Stimulated activated CD4-positive, alpha-beta T cell treated with anti-CD3 and anti-CD28 coated beads, TNF-alpha, amount 100 ng/mL, for 24 hours (primary cell): ENCODE measurements around the gene RHPN2.
"Not testable (repeated sequence)": the region's sequence is repeated elsewhere in the genome, so short reads cannot be mapped to it uniquely, and the experiment has no call there.

ENCODE experiments used
- DNase-seq, 3 experiments: peaks; one replicate each; pipeline ENCODE4 v3.0.0-alpha.2; 2020; ENCODE audit warnings: low read depth in 3 of 3

The RHPN2 gene

DNA sequence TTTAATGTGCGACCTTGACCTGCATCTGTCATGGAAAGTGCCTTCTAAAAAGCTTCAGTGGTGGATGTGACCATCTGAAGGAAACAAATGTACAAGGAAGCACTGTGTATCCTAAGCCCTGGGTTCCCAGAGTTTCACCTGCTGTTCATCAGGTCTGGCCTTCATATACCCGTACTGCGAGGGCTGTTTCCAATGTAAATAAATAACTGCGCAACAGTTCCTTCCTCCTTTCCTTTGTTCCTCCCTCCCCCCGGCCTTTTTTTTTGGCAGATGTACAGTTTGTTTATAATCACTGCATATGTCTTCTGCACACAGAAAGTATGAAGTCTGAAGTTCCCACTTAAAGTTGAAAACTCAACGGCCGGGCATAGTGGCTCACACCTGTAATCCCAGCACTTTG is 87.4 kb downstream of the RHPN2 start:
- no peak for DNase-seq

DNA sequence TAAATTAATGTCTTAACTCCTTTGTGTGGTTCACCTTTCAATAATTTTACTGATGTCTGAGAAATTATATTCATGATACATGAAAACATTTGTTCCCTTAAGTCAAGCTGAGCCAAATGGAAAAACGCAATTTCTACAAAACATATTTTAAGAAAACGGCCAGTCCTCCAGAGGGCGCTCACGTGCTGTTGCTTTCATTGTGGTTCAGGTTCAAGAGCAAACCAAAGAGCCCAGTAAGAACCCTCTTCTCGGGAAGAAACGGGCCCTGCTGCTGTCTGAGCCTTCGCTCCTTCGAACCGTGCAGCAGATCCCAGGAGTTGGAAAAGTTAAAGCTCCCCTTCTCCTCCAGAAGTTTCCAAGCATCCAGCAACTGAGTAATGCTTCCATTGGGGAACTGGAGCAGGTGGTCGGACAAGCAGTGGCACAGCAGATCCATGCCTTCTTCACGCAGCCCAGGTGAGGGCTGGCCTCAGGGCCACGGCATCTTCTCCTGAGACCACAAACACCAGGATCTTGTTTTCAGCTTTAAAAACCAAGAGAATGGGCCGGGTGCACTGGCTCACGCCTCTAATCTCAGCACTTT is 88.4 kb downstream of the RHPN2 start:
- DNase-seq = peak; percentile 23 to 68 (median 34)

DNA sequence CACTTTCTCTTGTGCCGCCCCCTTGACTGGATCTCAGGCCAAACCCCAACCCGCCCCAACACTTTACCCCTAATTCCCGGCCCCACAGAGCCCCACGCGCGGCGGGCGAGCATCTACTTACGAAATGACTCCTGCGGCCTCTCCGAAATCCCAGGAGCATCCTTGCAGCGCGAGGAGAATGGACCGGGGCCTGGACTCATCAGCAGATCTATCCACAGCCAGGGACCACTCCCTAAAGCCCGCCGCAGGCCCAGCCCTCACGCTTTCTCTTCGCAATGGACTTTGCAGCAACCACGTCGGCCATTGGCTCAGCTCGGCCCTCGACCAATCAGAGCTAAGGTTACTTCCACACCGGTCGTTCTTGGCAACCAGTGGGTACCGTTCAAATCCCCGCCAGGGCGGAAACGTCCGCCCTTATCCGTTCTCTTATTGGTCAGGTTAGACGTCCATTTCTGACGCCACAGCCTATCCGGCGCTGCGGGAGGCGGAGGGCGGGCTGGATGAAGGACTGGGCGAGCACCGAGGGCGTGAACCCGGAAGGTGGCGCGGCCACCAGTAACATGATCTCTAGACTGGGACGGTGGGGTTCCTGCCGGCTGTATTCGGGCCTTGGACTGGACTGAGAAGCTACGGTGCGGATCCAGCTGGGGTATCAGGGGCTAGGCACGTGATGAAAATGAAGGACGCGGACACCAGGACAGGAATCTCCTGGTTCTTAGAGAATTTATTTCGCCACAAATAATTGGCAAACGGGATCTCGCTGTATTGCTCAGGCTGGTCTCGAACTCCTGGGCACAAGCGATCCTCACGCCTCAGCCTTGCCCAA is 92.8 kb downstream of the RHPN2 start, which contains the start of the genes CEP89 and FAAP24:
Gene CEP89 (minus strand): TSS at position 244 of the 826 bp plus-strand sequence. CDS start 84 bp downstream, at position 160.
Gene FAAP24 (plus strand): TSS at position 528 of the 826 bp plus-strand sequence. CDS start 955 bp downstream, outside the sequence.
- peak; percentile 95 to 98 (median 97) for DNase-seq

DNA sequence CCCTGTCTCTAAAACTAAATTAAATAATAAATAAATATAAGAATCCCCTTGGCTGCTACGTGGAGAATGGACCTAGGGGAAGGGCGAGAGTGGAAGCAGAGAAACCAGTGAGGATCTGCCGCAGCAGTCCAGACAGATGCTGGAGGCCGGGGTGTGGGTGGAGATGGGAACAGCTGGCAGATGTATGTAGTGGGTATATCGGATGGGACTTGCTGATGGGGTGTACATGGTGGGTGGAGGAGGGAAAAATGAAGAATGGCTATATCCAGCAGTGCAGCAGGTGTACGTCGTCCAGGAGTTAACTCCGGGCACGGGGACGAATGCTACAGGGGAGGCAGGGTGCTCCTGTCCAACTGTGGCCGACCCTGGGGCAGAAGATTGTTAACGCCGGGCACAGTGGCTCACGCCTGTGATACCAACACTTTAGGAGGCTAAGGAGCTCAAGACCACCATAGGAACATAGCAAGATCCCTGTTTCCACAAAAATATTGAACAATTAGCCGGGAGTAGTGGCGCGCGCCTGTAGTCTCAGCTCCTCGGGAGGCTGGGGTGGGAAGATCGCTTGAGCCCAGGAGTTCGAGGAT is 93.6 kb downstream of the RHPN2 start:
- DNase-seq = no peak

DNA sequence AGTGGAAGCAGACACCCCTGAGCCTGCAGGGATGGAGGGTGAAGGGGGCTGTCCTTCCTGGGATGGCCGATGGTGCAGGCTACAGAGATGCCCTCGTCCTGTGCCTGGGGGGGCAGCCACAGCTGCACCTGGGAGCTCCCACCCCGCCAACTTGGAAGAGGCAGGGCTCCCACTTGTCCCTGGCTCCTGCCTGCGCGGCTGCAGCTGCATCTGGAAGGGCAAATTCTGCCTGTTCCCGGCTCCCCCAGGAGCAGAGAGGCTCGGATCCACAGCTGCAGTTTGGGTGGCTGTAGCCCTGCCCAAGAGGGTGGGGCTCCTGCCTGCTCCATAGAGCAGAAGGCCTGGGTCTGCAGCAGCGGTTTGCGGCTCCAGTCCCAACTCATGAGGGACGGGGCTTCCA is 95.1 kb downstream of the RHPN2 start:
- DNase-seq = no peak

DNA sequence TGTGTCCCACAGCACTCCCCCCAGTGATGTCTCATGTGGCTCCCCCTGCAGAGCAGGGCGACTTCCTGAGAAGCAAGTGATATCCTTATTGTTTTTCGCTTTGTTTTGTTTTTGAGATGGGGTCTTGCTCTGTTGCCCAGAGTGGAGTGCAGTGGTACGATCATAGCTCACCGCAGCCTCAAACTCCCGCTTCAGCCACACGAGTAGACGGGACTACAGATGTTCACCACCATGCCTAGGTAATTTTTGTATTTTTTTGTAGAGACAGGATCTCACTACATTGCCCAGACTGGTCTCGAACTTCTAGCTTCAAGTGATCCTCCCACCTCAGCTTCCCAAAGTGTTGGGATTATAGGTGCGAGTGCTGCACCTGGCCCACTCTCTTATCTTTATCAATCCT is 97.9 kb downstream of the RHPN2 start:
- DNase-seq = no peak

DNA sequence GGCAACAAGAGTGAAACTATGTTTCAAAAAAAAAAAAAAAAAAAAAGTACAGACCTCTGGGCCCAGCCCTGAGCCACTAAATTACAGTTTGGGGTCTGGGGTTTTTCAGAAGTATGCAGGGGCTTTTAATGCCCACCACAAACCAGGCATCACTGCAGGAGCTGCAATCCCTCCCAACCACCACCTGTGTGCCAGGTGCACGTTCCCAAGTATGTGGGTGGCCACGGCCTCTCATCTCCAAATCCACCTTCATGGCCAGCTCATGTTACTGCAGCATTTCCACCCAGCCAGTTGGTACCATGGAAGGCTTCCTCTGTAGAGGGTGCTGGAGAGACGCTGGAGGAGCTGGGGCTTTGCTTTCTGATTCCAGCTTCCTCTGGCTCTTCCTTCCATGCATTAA is 119.4 kb downstream of the RHPN2 start:
- no peak for DNase-seq

DNA sequence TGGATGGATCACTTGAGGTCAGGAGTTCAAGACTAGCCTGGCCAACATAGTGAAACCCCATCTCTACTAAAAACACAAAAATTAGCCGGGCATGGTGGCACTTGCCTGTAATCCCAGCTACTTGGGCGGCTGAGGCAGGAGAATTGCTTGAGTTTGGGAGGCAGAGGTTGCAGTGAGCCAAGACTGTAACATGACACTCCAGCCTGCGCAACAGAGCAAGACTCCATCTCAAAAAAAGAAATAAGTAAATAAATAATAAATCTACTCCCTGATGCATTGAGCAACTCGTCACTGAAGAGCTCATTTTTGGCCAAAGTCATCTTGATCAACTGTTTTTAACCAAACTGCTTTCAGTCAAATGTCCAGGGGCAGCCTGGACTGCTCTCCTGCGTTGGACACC is 123.4 kb downstream of the RHPN2 start:
- DNase-seq = not testable (repeated sequence)

DNA sequence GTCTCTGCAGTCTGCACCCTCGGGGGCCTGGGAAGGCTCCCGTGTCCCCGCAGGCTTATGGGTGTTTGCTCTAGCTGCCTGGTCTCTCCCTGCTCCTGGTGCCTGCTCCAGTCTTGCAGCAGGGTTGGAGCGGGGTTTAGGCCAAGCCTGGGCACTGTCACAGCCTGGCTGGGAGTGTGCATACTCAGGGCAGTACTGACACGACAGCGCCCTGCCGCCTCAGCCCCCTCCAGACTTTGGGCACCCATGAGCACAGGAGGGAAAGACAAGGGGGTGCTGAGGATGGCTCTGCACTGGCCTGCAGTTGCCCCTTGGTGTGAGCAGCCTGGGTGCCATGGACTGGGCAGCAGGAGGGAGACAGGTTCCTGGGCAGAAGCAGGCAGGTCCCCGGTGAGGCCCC is 128.6 kb downstream of the RHPN2 start:
- DNase-seq = no peak

DNA sequence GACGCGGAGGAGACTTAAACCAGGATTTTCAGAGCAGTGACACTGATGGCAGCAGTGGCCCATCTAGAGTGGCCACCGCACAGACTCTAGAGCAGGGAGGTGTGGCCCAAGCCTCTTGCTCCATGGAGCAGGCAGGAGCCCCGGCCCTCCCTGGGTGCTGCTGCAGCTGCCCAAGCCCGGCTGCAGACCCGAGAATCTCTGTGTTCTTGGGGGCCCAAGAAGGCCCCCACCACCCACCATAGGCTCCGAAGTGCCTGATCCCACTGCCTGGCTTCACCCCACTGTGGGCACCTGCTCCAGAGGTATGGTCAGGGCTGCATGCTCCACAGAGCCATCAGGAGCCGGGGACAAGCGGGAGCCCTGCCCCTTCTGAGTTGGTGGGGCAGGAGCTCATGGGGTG is 129.1 kb downstream of the RHPN2 start:
- DNase-seq = no peak

DNA sequence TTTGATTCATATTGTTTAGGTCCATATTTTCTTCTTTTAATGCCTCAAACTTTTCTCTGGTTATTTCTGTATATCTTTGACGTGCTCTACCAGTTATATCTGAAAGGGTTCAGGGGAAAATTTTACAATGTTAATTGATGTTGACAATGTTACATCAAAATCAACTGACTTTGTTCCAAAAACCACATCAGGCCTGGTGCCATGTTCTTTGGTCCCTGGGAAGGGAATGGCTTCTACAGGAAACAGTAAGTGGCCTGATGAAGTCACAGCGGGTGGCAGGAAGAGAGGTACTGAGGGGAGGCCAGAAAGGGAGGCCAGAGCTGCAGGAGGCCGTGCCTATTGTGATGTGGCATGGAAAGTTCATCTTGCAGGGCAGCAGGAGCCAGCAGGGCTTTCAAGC is 131.1 kb downstream of the RHPN2 start:
- DNase-seq = no peak

DNA sequence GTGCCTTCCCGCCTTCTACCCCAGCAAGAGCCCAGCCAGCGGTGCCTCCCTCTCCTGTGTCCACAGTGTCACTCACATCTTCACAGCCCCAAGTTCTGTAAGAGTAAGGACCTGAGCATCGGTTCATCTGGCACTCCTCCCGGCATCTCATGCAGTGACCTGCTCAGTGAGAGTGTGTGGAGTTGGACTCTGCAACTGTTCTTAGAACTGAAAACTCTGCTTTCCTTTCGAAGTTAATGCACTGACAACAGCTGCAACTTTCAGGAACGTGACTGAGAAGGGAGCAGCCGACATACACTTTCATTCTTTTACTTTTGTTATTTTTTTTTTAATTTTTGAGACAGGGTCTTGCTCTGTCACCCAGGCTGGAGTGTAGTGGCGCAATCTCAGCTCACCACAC is 134.1 kb downstream of the RHPN2 start:
- no peak for DNase-seq

DNA sequence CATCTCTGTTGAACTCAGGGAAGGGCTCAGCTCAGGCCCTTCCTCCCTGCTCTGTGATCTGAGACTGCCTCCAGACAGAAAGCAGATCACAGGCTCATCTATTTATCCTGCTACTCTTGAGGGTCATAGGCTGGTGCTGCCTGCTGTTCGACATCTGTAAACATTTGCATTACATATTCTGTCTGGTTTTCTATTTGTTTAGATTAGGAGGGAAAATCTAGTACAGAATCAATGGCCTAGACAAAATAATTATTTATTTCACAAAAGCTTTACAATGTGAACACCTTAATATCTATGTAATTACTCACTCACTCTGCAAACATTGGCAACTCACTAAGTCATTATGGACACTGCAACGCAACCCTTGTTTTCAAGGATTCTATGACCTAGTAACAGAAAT is 135.9 kb downstream of the RHPN2 start:
- DNase-seq = no peak
